ENCODE data around the gene DIP2A.
"Not testable (repeated sequence)": the region's sequence is repeated elsewhere in the genome, so short reads cannot be mapped to it uniquely, and the experiment has no call there.

The DIP2A gene

GRCh38 chr21:46527393-46527792 is 68.7 kb downstream of the DIP2A start:
- DNase-seq (ENCODE audit: low read depth, low spot score), result not testable (repeated sequence)

- DNase-seq (ENCODE audit: low read depth, low spot score), result no peak
Measured at GRCh38 chr21:46527801-46528200, 69.1 kb downstream of the DIP2A start.

- no peak for DNase-seq (ENCODE audit: low read depth, low spot score)
Measured at GRCh38 chr21:46532080-46532479, 73.4 kb downstream of the DIP2A start.

GRCh38 chr21:46537026-46537425 is 78.3 kb downstream of the DIP2A start:
- DNase-seq (ENCODE audit: low read depth, low spot score), result no peak

GRCh38 chr21:46538262-46538661 is 79.6 kb downstream of the DIP2A start:
- no peak for DNase-seq (ENCODE audit: low read depth, low spot score)

- DNase-seq (ENCODE audit: low read depth, low spot score), result no peak
Measured at GRCh38 chr21:46538851-46539666, 80.4 kb downstream of the DIP2A start.

- no peak for DNase-seq (ENCODE audit: low read depth, low spot score)
Measured at GRCh38 chr21:46540087-46540710, 81.5 kb downstream of the DIP2A start.

- no peak for DNase-seq (ENCODE audit: low read depth, low spot score)
Measured at GRCh38 chr21:46542588-46543124, 84.0 kb downstream of the DIP2A start.

- no peak for DNase-seq (ENCODE audit: low read depth, low spot score)
Measured at GRCh38 chr21:46543306-46543705, 84.6 kb downstream of the DIP2A start.

GRCh38 chr21:46544003-46544402 is 85.3 kb downstream of the DIP2A start:
- no peak for DNase-seq (ENCODE audit: low read depth, low spot score)

- DNase-seq (ENCODE audit: low read depth, low spot score), result no peak
Measured at GRCh38 chr21:46544824-46545223, 86.1 kb downstream of the DIP2A start.

- no peak for DNase-seq (ENCODE audit: low read depth, low spot score)
Measured at GRCh38 chr21:46545363-46545762, 86.7 kb downstream of the DIP2A start.

- no peak for DNase-seq (ENCODE audit: low read depth, low spot score)
Measured at GRCh38 chr21:46545911-46546310, 87.2 kb downstream of the DIP2A start.

GRCh38 chr21:46546799-46547198 is 88.1 kb downstream of the DIP2A start:
- no peak for DNase-seq (ENCODE audit: low read depth, low spot score)

GRCh38 chr21:46549650-46550049 is 91.0 kb downstream of the DIP2A start:
- no peak for DNase-seq (ENCODE audit: low read depth, low spot score)

GRCh38 chr21:46550116-46550941 is 91.6 kb downstream of the DIP2A start:
- DNase-seq (ENCODE audit: low read depth, low spot score), result no peak

GRCh38 chr21:46551636-46552241 is 93.0 kb downstream of the DIP2A start:
- DNase-seq (ENCODE audit: low read depth, low spot score), result no peak

GRCh38 chr21:46552274-46552673 is 93.6 kb downstream of the DIP2A start:
- DNase-seq (ENCODE audit: low read depth, low spot score), result no peak

- no peak for DNase-seq (ENCODE audit: low read depth, low spot score)
Measured at GRCh38 chr21:46552865-46553379, 94.2 kb downstream of the DIP2A start.

GRCh38 chr21:46553993-46554392 is 95.3 kb downstream of the DIP2A start:
- DNase-seq (ENCODE audit: low read depth, low spot score), result no peak

GRCh38 chr21:46554431-46555224 is 95.9 kb downstream of the DIP2A start:
- no peak for DNase-seq (ENCODE audit: low read depth, low spot score)
